ENCODE measurements around the gene CCNT2. TPM values are rescaled to one million over a fixed set of nuclear protein-coding genes. Genes with fewer than 3 reads are reported as not detected.

Gene CCNT2
- total RNA-seq, 3 donors from 2014 or later: 37.9 to 51.7 (median 46.7) TPM

DNA sequence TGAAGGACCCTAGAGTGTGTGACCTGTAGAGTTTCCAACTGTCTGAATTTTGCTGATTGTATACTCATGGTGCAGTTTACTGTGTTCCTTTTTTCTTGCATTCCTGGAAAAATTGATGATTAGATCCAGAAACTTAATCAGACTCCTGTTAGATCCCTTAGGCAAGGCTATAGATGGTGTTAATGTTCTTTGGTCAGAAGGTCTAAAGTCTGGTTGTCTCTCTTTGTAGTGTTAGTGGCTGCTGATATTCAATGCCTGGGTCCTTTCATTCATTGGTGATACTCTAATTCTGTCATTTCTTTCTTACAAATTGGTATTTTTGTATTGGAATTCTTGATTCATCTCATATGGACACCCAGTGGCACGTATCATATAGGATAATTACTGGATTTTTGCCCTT, 6.3 kb downstream of the CCNT2 start:
- intact Hi-C loops (cut with DNase I, micrococcal nuclease): no loop called here
- Histone ChIP-seq H3K4me3 (no peak overlapping the region), H3K4me1 (ENCODE audit: low read depth) (peaks cover 30% of the 10 kb centered on the region), H3K36me3 (ENCODE audit: low read depth) (no peaks in the 10 kb centered on the region), H3K9me3 (no peaks in the 10 kb centered on the region)
- ATAC-seq: no peak
- TF ChIP-seq, protein P1, sequence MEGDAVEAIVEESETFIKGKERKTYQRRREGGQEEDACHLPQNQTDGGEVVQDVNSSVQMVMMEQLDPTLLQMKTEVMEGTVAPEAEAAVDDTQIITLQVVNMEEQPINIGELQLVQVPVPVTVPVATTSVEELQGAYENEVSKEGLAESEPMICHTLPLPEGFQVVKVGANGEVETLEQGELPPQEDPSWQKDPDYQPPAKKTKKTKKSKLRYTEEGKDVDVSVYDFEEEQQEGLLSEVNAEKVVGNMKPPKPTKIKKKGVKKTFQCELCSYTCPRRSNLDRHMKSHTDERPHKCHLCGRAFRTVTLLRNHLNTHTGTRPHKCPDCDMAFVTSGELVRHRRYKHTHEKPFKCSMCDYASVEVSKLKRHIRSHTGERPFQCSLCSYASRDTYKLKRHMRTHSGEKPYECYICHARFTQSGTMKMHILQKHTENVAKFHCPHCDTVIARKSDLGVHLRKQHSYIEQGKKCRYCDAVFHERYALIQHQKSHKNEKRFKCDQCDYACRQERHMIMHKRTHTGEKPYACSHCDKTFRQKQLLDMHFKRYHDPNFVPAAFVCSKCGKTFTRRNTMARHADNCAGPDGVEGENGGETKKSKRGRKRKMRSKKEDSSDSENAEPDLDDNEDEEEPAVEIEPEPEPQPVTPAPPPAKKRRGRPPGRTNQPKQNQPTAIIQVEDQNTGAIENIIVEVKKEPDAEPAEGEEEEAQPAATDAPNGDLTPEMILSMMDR (IDR thresholded peaks at IDR 0.05): no peak
- DNase-seq: no peak

DNA sequence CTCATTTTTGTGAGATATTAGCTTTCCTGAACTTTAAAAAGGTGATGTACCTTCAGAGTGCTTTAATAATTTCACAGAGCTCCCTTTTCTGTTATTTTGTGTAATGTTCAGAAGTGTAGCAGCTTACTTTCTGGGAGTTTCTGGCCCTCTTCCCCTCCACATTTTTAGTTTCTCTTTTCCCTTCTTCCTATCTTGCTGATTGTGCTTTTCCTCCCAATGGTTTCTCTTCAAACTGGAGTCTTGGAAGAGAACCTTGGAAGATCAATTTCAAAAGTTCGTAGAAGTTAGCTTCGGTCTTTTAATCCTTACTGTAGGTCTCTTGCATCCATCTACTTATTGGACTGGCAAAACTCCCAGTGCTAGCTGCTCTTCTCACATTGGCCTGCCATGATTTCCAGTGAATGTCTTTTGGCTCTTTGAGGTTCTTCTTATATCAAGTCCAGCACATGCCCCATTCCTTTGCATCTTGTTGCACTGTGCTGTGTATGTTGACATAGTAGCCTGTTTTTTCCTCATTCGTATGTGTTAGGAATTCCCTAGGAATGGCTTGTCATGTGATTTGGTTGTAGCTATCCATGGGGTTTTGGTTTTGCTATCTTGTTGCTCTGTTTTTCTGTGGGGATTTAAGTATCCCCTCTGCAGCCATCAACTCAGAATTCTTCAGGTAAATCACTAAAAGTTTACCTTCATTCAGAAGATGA, 7.8 kb downstream of the CCNT2 start:
- H3K9me3 ChIP-seq: no peaks in the 10 kb centered on the region
- H3K36me3 ChIP-seq (ENCODE audit: low read depth): no peaks in the 10 kb centered on the region
- TF ChIP-seq, protein P1 (IDR thresholded peaks at IDR 0.05): no peak
- H3K4me3 ChIP-seq: no peak overlapping the region
- DNase-seq (no peak), ATAC-seq (peak; percentile 24)
- H3K4me1 ChIP-seq (ENCODE audit: low read depth): peaks cover 20% of the 10 kb centered on the region
- intact Hi-C loops (cut with DNase I, micrococcal nuclease): no loop called here

DNA sequence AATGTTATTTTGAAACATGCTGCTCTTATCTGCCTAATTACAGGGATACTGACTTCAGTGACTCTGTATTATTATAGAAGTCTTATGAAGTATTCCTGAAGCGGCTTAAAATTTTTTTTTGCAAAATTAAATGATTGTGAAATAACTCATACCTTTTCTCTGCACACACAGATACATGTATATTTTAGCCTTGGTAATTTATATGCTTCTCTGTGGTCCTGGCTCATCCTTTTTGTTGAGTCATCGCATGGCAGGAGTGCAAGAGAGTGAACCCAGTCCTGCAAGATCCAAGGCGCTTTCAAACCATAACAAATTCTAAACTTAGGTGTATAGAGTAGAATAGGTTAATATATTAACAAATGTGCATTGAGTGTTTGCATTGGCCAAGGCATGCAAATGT, 8.6 kb downstream of the CCNT2 start:
- Histone ChIP-seq H3K36me3 (ENCODE audit: low read depth) (no peaks in the 10 kb centered on the region), H3K4me1 (ENCODE audit: low read depth) (peaks cover 15% of the 10 kb centered on the region), H3K9me3 (no peaks in the 10 kb centered on the region), H3K4me3 (no peak overlapping the region)
- no peak for DNase-seq
- TF ChIP-seq, protein P1 (IDR thresholded peaks at IDR 0.05): no peak
- intact Hi-C loops (cut with DNase I, micrococcal nuclease): no loop called here
- ATAC-seq: no peak

DNA sequence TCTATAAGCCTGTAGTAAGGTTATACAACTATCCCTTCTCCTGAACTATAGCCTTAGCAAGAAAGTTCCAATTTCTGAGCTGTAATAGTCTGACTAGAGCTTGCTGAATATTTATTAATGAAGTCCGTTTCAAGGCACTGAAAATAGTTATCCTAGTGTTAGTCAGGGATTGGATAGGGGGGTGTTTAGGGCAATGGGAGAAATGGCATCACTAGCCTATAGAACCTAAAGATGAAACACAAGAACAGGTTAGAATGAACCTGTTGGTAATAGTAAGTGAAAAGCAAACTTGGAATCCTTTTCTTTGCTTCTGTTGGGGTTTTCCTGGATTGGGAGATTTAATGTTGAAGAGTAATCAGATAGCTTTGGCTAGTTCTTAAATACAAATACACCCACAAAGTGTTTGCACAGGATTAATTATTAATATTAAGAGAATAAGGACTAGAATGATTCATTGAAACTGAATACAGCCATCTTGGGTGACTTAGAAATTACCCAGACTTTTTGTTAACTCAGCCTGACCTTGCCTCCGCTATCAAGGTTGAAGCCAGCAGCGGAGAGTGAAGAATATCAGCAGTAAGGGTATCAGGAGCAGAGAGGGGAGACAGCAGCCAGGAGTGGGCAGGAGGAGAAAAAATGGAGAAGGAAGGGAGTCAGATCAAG, 14.4 kb downstream of the CCNT2 start:
- H3K9me3 ChIP-seq: no peaks in the 10 kb centered on the region
- DNase-seq (no peak), ATAC-seq (no peak)
- TF ChIP-seq, protein P1 (IDR thresholded peaks at IDR 0.05): no peak
- H3K4me1 ChIP-seq (ENCODE audit: low read depth): peaks cover 10% of the 10 kb centered on the region
- H3K4me3 ChIP-seq: no peak overlapping the region
- intact Hi-C loops (cut with DNase I, micrococcal nuclease): no loop called here
- H3K36me3 ChIP-seq (ENCODE audit: low read depth): no peaks in the 10 kb centered on the region

DNA sequence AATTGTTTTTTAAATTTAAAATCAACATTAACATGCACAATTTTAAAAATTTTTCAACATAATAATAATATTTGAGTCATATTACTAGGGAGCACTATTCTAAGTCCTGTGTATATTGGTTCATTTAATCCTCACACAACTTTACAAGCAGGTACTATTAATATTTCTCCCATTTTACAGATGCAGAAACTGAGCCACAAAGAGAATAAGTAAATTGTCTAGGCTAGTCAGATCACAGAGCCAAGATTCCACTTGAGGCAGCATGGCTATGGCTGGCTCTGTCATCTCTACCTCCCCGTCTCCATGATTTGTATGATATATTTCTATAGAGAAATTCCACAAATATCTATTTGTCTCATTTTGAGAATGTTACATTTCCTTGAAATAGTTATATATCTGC, 15.1 kb downstream of the CCNT2 start:
- no peak overlapping the region for H3K4me3 ChIP-seq
- no peaks in the 10 kb centered on the region for H3K9me3 ChIP-seq
- TF ChIP-seq, protein P1 (IDR thresholded peaks at IDR 0.05): no peak
- peaks cover 10% of the 10 kb centered on the region for H3K4me1 ChIP-seq (ENCODE audit: low read depth)
- ATAC-seq (no peak), DNase-seq (no peak)
- intact Hi-C loops (cut with DNase I, micrococcal nuclease): no loop called here
- H3K36me3 ChIP-seq (ENCODE audit: low read depth): no peaks in the 10 kb centered on the region

Measured in mucosa of descending colon (tissue), 3 donors.